Spleen (tissue), 7 donors: ENCODE results near the gene MIAT.

ENCODE experiments used
- POLR2A ChIP-seq, 3 donors: fragments of 450-650 bp; IDR thresholded peaks; one replicate each; pipeline ENCODE4 v1.5.1; 2017; ENCODE audit warnings: antibody characterized with exemption in 3 of 3, mild to moderate bottlenecking in 1 of 3
- POLR2AphosphoS5 ChIP-seq, 3 donors: sonication (generic); formaldehyde crosslinking; IDR thresholded peaks; one replicate each; pipeline ENCODE4 v1.5.1; 2017; ENCODE audit warnings: antibody characterized with exemption in 3 of 3
- TF ChIP-seq, protein P1 (sequence below), 11 experiments: fragments of 200-600 bp in 7 of 11; fragments of 450-650 bp in 4 of 11; sonication (generic) in 4 of 11; IDR thresholded peaks in 8 of 11; conservative IDR thresholded peaks in 3 of 11; 1 replicate in 7 of 11; 2 replicates in 4 of 11; pipeline versions ENCODE4 v1.4.0 to v1.8.0; 2016 to 2021; ENCODE audit warnings: antibody characterized with exemption in 11 of 11, inconsistent platforms in 4 of 11, mild to moderate bottlenecking in 1 of 11
- donor health status: DM: no; HTN: no; CAD: no; lungs with moderate emphysema.
- donor health status: DM: no; HTN: no; CAD: no.
- donor health status: DM: no; HTN: no; CAD: no.

DNA sequence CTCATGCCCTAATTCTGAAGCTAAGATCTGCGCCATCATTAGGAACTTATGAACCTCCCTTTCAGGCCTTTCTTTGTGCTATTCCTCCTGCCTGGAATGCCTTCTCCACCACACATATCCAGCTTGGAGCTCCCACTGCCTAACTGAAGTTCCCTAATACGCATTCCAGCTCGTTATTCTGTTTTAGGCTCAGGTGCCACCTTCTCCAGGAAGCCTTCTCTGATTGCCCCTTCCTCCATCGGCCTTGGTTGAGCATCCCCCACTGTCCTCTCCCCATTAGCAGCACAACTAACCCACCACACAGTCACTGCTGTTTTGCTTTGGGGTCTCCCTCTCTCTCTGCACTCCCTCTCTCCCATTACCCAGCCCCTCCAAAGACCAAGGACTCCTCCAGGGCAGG, 44.7 kb upstream of the MIAT start:
- no peak for TF ChIP-seq POLR2A (IDR thresholded peaks at IDR 0.05)
- TF ChIP-seq, protein P1, sequence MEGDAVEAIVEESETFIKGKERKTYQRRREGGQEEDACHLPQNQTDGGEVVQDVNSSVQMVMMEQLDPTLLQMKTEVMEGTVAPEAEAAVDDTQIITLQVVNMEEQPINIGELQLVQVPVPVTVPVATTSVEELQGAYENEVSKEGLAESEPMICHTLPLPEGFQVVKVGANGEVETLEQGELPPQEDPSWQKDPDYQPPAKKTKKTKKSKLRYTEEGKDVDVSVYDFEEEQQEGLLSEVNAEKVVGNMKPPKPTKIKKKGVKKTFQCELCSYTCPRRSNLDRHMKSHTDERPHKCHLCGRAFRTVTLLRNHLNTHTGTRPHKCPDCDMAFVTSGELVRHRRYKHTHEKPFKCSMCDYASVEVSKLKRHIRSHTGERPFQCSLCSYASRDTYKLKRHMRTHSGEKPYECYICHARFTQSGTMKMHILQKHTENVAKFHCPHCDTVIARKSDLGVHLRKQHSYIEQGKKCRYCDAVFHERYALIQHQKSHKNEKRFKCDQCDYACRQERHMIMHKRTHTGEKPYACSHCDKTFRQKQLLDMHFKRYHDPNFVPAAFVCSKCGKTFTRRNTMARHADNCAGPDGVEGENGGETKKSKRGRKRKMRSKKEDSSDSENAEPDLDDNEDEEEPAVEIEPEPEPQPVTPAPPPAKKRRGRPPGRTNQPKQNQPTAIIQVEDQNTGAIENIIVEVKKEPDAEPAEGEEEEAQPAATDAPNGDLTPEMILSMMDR (IDR thresholded peaks at IDR 0.05 in 8 of 11, conservative IDR thresholded peaks at IDR 0.05 in 3 of 11): no peak
- TF ChIP-seq POLR2AphosphoS5 (IDR thresholded peaks at IDR 0.05): no peak
